B cell (primary cell): ENCODE data around the gene B3GALT6. TPM values are rescaled to one million over a fixed set of nuclear protein-coding genes. Genes with fewer than 3 reads are reported as not detected.

Source experiments
- ATAC-seq: fragments of 200-7000 bp; cut with Tn5 transposase; one replicate; pipeline ENCODE4 v1.10.0; 2021; ENCODE audit warnings: low read depth, mild to moderate bottlenecking, moderate number of reproducible peaks, moderate library complexity
- CTCF ChIA-PET: fragments of 350-600 bp; sonication (Branson Sonifier 250); formaldehyde crosslinking; loops from one replicate; lab custom pipeline; 2021; ENCODE audit warnings: antibody characterized with exemption, inconsistent platforms; lab: Charles Lee
- POLR2A ChIA-PET: fragments of 350-600 bp; sonication (Branson Sonifier 250); formaldehyde crosslinking; loops from one replicate; lab custom pipeline; 2021; ENCODE audit warnings: antibody characterized with exemption; lab: Charles Lee
- DNase-seq: peaks from one replicate; pipeline ENCODE4 v3.0.0; 2013
- H2AFZ ChIP-seq: 2 replicates; pipeline ENCODE4 v1.6.1; 2012; ENCODE audit warnings: mild to moderate bottlenecking, low read depth, low read length; ENCODE audit not compliant: insufficient read depth, poor library complexity, severe bottlenecking
- H3K27ac ChIP-seq, 2 donors: 1 replicate in 1 of 2; 2 replicates in 1 of 2; pipeline ENCODE4 v1.5.1; 2012 to 2013; ENCODE audit warnings: low read length in 2 of 2, mild to moderate bottlenecking in 2 of 2, moderate library complexity in 1 of 2
- H3K27me3 ChIP-seq, 4 experiments: fragments of 200-600 bp in 1 of 4; sonication (generic) in 1 of 4; replicated peaks in 1 of 4; 1 replicate in 2 of 4; 2 replicates in 2 of 4; pipeline versions ENCODE4 v1.6.1 to v1.7.0; 2013 to 2016; ENCODE audit warnings: low read length in 3 of 4, mild to moderate bottlenecking in 2 of 4, mixed read lengths in 1 of 4, moderate library complexity in 1 of 4; ENCODE audit not compliant: insufficient read depth in 4 of 4, control insufficient read depth in 3 of 4; ENCODE audit errors: control extremely low read depth in 1 of 4
- H3K36me3 ChIP-seq, 2 experiments: replicated peaks in 1 of 2; 1 replicate in 1 of 2; 2 replicates in 1 of 2; pipeline versions ENCODE4 v1.6.1 to v1.7.1; 2013; ENCODE audit warnings: low read length in 1 of 2; ENCODE audit not compliant: insufficient read depth in 2 of 2, control insufficient read depth in 1 of 2; ENCODE audit errors: control extremely low read depth in 1 of 2, extremely low read depth in 1 of 2
- H3K4me1 ChIP-seq, 2 donors: fragments of 200-600 bp in 1 of 2; sonication (generic) in 1 of 2; 1 replicate in 1 of 2; 2 replicates in 1 of 2; pipeline versions ENCODE4 v1.5.1 to v1.6.1; 2013 to 2017; ENCODE audit warnings: low read length in 2 of 2; ENCODE audit not compliant: control insufficient read depth in 2 of 2, insufficient read depth in 2 of 2
- H3K4me2 ChIP-seq: replicated peaks from 2 replicates; pipeline ENCODE3; 2012; ENCODE audit warnings: mild to moderate bottlenecking, low read depth, low read length; ENCODE audit not compliant: poor library complexity, severe bottlenecking
- H3K4me3 ChIP-seq, 5 experiments: fragments of 200-600 bp in 1 of 5; sonication (generic) in 1 of 5; 1 replicate in 3 of 5; 2 replicates in 2 of 5; pipeline versions ENCODE4 v1.5.1 to v1.7.0; 2011 to 2016; ENCODE audit warnings: low read length in 4 of 5, mild to moderate bottlenecking in 4 of 5, low read depth in 2 of 5, control low read depth in 1 of 5, moderate library complexity in 1 of 5; ENCODE audit not compliant: insufficient read depth in 1 of 5; ENCODE audit errors: control extremely low read depth in 1 of 5, extremely low read depth in 1 of 5
- H3K79me2 ChIP-seq: fragments of 200-600 bp; sonication (generic); one replicate; pipeline ENCODE4 v1.6.0; 2016; ENCODE audit warnings: low read length; ENCODE audit not compliant: control insufficient read depth, insufficient read depth
- H3K9ac ChIP-seq: fragments of 200-600 bp; sonication (generic); 2 replicates; pipeline ENCODE4 v1.6.1; 2017; ENCODE audit warnings: mild to moderate bottlenecking, low read length, moderate library complexity
- H3K9me3 ChIP-seq, 3 donors: one replicate each; pipeline versions ENCODE4 v1.6.1 to v1.7.1; 2013; ENCODE audit warnings: low read length in 2 of 3; ENCODE audit not compliant: control insufficient read depth in 2 of 3, insufficient read depth in 1 of 3; ENCODE audit errors: control extremely low read depth in 1 of 3
- H4K20me1 ChIP-seq: 2 replicates; pipeline ENCODE4 v1.6.0; 2012; ENCODE audit warnings: mild to moderate bottlenecking, low read length; ENCODE audit not compliant: insufficient read depth, control insufficient read depth, poor library complexity, severe bottlenecking
- H3K27ac Mint-ChIP-seq: one replicate; pipeline ENCODE4 v1.8.0; 2021; ENCODE audit warnings: mixed read lengths
- H3K27me3 Mint-ChIP-seq: one replicate; pipeline ENCODE4 v1.8.0; 2021; ENCODE audit warnings: mixed read lengths
- H3K4me1 Mint-ChIP-seq: one replicate; pipeline ENCODE4 v1.8.0; 2021; ENCODE audit warnings: mixed read lengths
- H3K4me3 Mint-ChIP-seq: one replicate; pipeline ENCODE4 v1.8.0; 2021; ENCODE audit warnings: mixed read lengths
- H3K9me3 Mint-ChIP-seq: one replicate; pipeline ENCODE4 v1.8.0; 2022; ENCODE audit warnings: mixed read lengths; ENCODE audit not compliant: insufficient read depth
- EZH2 ChIP-seq: IDR thresholded peaks from 2 replicates; pipeline ENCODE4 v1.6.1; 2012; ENCODE audit warnings: borderline replicate concordance, low read depth, mild to moderate bottlenecking, moderate library complexity, low read length; ENCODE audit not compliant: insufficient read depth, poor library complexity, severe bottlenecking
- WGBS: methylation state at CpG from one replicate; pipeline ENCODE4 v1.1.5; 2013; ENCODE audit warnings: missing lambda C conversion rate; ENCODE audit not compliant: insufficient coverage; 5-methylcytosine and 5-hydroxymethylcytosine counted together
- intact Hi-C: fragments of 100-400 bp; cut with micrococcal nuclease; formaldehyde crosslinking; loops from one replicate; pipeline ENCODE4 v1.10.0; 2022
- polyA plus RNA-seq: library from polyadenylated mRNA; depleted of rRNA; stranded (reverse); fragments of >200 nt; gene quantifications from 2 replicates; pipeline ENCODE4 v1.2.3, GENCODE V29; 2012
- total RNA-seq, 2 donors: library from RNA; stranded (reverse); fragments of 120-200 nt in 1 of 2; gene quantifications; 1 replicate in 1 of 2; 2 replicates in 1 of 2; pipeline versions ENCODE4 v1.2.3 to v1.2.4, GENCODE V29; 2013 to 2022
- TF ChIP-seq, protein P1 (sequence below): fragments of 200-600 bp; IDR thresholded peaks from one replicate; pipeline ENCODE4 v1.8.0; 2022; ENCODE audit warnings: antibody characterized with exemption, mild to moderate bottlenecking

Gene B3GALT6
- total and polyA plus RNA-seq, 2 donors (not counting 1 experiment from before 2014, with no cell fraction given): 5.9 to 21.0 TPM

GRCh38 chr1:1235016-1235744 lies 3.1 kb downstream of the B3GALT6 start:
- Histone ChIP-seq H3K79me2 (peaks cover 38% of the 10 kb centered on the region), H3K27ac (no peak overlapping the region), H3K36me3 (peaks cover 0 to 8% of the 10 kb centered on the region in 2 experiments), H3K4me2 (no peak overlapping the region), H2AFZ (no peak overlapping the region), H3K9ac (no peak overlapping the region), H3K27me3 (peaks cover 0 to 25% (median 8%) of the 10 kb centered on the region in 4 experiments), H4K20me1 (peaks cover 40% of the 10 kb centered on the region), H3K4me1 (peaks cover 33 to 34% of the 10 kb centered on the region in 2 donors), H3K9me3 (peaks cover 0 to 5% (median 0%) of the 10 kb centered on the region in 3 donors), H3K4me3 (no peak overlapping the region)
- intact Hi-C loops: loop anchor here (10.0 kb wide), 1 partner anchor 200 kb away; no protein-coding TSS in a partner anchor
- TF ChIP-seq EZH2: no peak
- TF ChIP-seq, protein P1, sequence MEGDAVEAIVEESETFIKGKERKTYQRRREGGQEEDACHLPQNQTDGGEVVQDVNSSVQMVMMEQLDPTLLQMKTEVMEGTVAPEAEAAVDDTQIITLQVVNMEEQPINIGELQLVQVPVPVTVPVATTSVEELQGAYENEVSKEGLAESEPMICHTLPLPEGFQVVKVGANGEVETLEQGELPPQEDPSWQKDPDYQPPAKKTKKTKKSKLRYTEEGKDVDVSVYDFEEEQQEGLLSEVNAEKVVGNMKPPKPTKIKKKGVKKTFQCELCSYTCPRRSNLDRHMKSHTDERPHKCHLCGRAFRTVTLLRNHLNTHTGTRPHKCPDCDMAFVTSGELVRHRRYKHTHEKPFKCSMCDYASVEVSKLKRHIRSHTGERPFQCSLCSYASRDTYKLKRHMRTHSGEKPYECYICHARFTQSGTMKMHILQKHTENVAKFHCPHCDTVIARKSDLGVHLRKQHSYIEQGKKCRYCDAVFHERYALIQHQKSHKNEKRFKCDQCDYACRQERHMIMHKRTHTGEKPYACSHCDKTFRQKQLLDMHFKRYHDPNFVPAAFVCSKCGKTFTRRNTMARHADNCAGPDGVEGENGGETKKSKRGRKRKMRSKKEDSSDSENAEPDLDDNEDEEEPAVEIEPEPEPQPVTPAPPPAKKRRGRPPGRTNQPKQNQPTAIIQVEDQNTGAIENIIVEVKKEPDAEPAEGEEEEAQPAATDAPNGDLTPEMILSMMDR: no peak
- H3K27me3 Mint-ChIP-seq: no peaks in the 10 kb centered on the region
- DNase-seq (no peak), ATAC-seq (no peak)
- no peak overlapping the region for H3K4me3 Mint-ChIP-seq
- CTCF ChIA-PET: interaction anchor here (1.0 to 1.3 kb wide), 2 partner anchors 113 kb away, joined by 3 to 5 read pairs; no protein-coding TSS in a partner anchor
- H3K4me1 Mint-ChIP-seq: peaks cover 32% of the 10 kb centered on the region
- POLR2A ChIA-PET: no interaction called here
- no peak overlapping the region for H3K27ac Mint-ChIP-seq
- H3K9me3 Mint-ChIP-seq: no peaks in the 10 kb centered on the region
- 96% methylated on average over 25 of the region's 27 CpGs for WGBS
